GM10266 (cell line): ENCODE data around the gene JAKMIP2.
"Not testable (repeated sequence)": the region's sequence is repeated elsewhere in the genome, so short reads cannot be mapped to it uniquely, and the experiment has no call there.

Experiments
- DNase-seq: peaks from one replicate; pipeline ENCODE4 v3.0.0; 2012; ENCODE audit errors: extremely low spot score
- TF ChIP-seq, protein P1 (sequence below): IDR thresholded peaks from 2 replicates; pipeline ENCODE4 v1.5.1; 2012; ENCODE audit warnings: mild to moderate bottlenecking, low read depth; ENCODE audit not compliant: control insufficient read depth, insufficient read depth; ENCODE audit errors: missing control alignments

The JAKMIP2 gene

GRCh38 chr5:147557876-147558745, 224.4 kb downstream of the JAKMIP2 start:
- DNase-seq, result no peak
- TF ChIP-seq, protein P1, sequence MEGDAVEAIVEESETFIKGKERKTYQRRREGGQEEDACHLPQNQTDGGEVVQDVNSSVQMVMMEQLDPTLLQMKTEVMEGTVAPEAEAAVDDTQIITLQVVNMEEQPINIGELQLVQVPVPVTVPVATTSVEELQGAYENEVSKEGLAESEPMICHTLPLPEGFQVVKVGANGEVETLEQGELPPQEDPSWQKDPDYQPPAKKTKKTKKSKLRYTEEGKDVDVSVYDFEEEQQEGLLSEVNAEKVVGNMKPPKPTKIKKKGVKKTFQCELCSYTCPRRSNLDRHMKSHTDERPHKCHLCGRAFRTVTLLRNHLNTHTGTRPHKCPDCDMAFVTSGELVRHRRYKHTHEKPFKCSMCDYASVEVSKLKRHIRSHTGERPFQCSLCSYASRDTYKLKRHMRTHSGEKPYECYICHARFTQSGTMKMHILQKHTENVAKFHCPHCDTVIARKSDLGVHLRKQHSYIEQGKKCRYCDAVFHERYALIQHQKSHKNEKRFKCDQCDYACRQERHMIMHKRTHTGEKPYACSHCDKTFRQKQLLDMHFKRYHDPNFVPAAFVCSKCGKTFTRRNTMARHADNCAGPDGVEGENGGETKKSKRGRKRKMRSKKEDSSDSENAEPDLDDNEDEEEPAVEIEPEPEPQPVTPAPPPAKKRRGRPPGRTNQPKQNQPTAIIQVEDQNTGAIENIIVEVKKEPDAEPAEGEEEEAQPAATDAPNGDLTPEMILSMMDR, result no peak

GRCh38 chr5:147555176-147555575, 227.4 kb downstream of the JAKMIP2 start:
- DNase-seq, result no peak
- TF ChIP-seq, protein P1, result no peak

GRCh38 chr5:147554261-147554817, 228.2 kb downstream of the JAKMIP2 start:
- TF ChIP-seq, protein P1, result no peak
- DNase-seq, result no peak

- DNase-seq, result not testable (repeated sequence)
Measured at GRCh38 chr5:147553817-147554216, 228.7 kb downstream of the JAKMIP2 start.

DNA sequence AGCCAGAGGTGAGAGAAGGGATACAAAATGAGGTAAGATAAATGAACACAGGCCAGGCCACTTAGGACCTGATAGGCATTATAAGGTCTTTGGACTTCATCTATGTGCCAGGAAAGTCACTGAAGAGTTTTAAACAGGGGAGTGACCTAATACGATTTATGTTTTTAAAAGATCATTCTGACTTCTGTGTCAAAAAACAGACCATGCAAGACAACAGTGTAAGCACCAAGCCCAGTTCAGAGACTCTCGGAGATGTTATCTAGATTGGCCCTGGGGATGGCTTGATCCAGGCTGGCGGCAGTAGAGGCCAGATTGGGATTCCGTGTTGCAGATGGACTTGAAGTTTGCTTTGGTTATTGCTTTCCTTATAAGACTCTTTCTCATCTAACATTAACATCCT, 229.6 kb downstream of the JAKMIP2 start:
- no peak for DNase-seq
- TF ChIP-seq, protein P1, result no peak

- no peak for DNase-seq
- TF ChIP-seq, protein P1, result no peak
Measured at GRCh38 chr5:147551677-147552076, 230.9 kb downstream of the JAKMIP2 start.

DNA sequence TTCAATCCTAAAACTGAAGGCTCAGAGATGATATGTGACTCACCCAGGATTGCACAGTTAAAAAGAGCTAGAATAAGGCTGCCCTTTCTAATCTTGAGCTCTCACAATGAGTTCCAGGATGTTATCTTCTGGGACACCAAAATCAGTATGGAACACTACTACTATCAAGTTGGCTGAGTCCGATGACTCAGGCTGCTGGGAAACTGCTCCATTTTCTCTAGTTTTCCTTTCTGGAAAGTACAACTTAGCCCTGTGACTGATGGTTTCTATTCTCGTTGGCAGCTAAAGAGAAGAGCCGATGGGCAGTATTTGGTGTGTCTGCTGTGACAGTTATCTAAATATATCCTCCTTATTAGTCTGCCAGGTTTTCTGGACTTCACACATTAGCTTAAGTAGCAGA, 234.8 kb downstream of the JAKMIP2 start:
- TF ChIP-seq, protein P1, result no peak
- no peak for DNase-seq
